ENCODE measurements around the gene SPPL3. TPM values are rescaled to one million over a fixed set of nuclear protein-coding genes. Genes with fewer than 3 reads are reported as not detected.

The SPPL3 gene
- total RNA-seq, 1 experiment from 2014 or later = 39.7 TPM

DNA sequence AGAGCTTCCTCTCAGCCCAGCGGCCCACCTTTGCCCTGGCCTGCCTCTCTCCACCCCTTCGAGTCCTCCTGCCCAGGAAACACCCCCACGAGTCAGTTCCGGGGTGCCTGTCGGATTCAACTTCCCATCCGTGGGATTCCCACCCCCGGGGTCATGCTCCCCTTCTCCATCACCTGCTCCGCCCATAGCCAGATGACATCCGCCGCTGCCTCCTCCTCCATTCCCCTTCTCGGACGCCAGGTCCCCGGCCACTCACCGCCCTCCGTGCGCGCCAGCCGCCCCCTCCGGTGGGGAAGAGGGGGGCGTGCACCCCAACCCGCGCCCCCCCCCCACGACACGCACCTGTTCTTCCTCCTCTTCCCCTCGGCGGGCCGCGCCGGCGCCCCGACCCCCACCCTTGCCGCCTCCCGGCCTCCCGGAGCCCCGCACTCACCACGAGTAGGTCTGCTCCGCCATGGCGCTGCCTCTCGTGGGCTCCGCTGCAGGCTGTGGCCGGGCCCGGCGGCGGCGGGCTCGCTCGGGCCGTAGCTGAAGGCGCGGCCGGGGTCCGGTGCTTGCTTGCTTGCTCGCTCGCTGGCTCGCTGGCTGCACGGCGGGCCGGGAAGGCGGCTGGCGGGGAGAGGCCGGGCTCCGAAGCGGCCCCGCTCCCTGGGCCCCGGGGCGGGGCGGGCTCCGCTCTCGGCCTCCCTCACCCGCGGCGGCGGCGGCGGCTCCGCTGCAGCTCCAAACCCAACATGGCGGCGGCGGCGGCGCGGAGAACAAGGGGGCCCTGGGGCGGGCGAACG is 554 bp downstream of the SPPL3 start:
- no peaks in the 10 kb centered on the region for H3K9me2 ChIP-seq (ENCODE audit: insufficient read depth)
- no peaks in the 10 kb centered on the region for H3K9me3 ChIP-seq (ENCODE audit: control insufficient read depth in 1 of 2, insufficient read depth in 1 of 2, low read depth in 1 of 2, low read length in 2 of 2)
- ATAC-seq (peak; percentile 68), DNase-seq (ENCODE audit: low read depth, low spot score) (no peak)
- H3K36me3 ChIP-seq (ENCODE audit: control insufficient read depth in 1 of 2, insufficient read depth in 2 of 2, low read length in 2 of 2) = no peaks in the 10 kb centered on the region
- H3K79me2 ChIP-seq (ENCODE audit: insufficient read depth, low read length) = peaks cover 49% of the 10 kb centered on the region
- H3K4me3 ChIP-seq (replicated peaks in 1 of 2; ENCODE audit: low read depth in 1 of 2, low read length in 2 of 2) = peak overlapping the region; percentile 87 to 90
- intact Hi-C loops (cut with micrococcal nuclease) = no loop called here
- H3K4me1 ChIP-seq (ENCODE audit: control insufficient read depth in 1 of 2, insufficient read depth in 2 of 2, low read length in 2 of 2) = peaks cover 10 to 33% of the 10 kb centered on the region in 2 experiments; a peak in 3 of 4 replicates
- no peak overlapping the region for H2AFZ ChIP-seq (ENCODE audit: low read depth, low read length, poor library complexity, severe bottlenecking)
- H3K4me2 ChIP-seq (ENCODE audit: low read length) = peak overlapping the region; percentile 90
- POLR2A ChIA-PET = no interaction called here
- peak overlapping the region; percentile 85 for H3K27ac ChIP-seq (ENCODE audit: low read depth, low read length)
- H4K20me1 ChIP-seq (ENCODE audit: insufficient read depth) = no peaks in the 10 kb centered on the region
- H3K9ac ChIP-seq (ENCODE audit: low read length) = peak overlapping the region; percentile 80
- CTCF ChIA-PET = interaction anchor here (0.6 to 0.7 kb wide), 2 partner anchors 40 to 65 kb away, joined by 3 read pairs; no protein-coding TSS in a partner anchor
- RAD21 ChIA-PET (ENCODE audit: low non-redundant PET in 1 of 2, low total read pairs in 2 of 2, uncharacterized antibody in 2 of 2, unreplicated experiment in 2 of 2) = no interaction called here
- no TSS peak for BruUV-seq (replicated peaks)
- TF ChIP-seq, protein P1, sequence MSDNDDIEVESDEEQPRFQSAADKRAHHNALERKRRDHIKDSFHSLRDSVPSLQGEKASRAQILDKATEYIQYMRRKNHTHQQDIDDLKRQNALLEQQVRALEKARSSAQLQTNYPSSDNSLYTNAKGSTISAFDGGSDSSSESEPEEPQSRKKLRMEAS (IDR thresholded peaks at IDR 0.05) = peak; percentile 27; the same call in 1 of the 2 replicates
- TF ChIP-seq ZFX (IDR thresholded peaks at IDR 0.05) (peak; percentile 83), ELF1 (IDR thresholded peaks at IDR 0.05; ENCODE audit: borderline replicate concordance, low read depth) (no peak), POLR2A (IDR thresholded peaks at IDR 0.05; ENCODE audit: borderline replicate concordance, extremely low read depth, insufficient read depth, insufficient read length) (no peak), CBX3 (IDR thresholded peaks at IDR 0.05; ENCODE audit: low read depth) (no peak)
- H3K27me3 ChIP-seq (ENCODE audit: insufficient read depth, low read length) = no peaks in the 10 kb centered on the region

DNA sequence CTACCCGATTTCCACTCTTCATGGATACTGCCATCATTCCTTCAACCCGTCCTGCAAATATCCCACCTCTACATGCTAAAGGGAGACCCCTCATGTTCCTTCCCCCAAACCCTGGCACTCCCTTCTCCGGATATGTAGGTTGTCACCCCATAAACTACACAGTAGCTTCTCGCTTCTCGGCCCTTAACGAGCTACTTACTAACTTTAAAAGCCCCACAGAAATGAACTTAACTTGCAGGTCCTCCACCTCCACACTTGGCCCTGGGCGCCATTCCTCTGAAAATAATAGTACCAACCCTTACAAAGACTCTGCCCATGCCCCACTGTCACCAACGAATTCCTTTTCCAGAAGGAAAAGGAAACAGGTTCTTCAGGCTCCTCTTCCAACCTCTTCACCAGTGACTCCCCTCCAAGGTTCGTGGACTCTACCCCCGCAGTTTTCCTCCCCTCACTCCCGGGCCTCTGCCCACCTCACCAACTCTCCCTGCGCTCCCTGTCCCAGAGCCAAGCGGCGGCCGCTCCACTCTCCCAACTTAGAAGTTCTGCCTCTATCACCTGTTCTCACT is 1.2 kb downstream of the SPPL3 start:
- CTCF ChIA-PET = no interaction called here
- TF ChIP-seq SP1 (IDR thresholded peaks at IDR 0.05; ENCODE audit: low read depth) (no peak), EZH2phosphoT487 (IDR thresholded peaks at IDR 0.05; ENCODE audit: borderline replicate concordance) (no peak), FOSL1 (IDR thresholded peaks at IDR 0.05; ENCODE audit: low read depth) (no peak), ZNF274 (IDR thresholded peaks at IDR 0.05; ENCODE audit: low read depth, low read length) (no peak), TCF7L2 (IDR thresholded peaks at IDR 0.05; ENCODE audit: borderline replicate concordance, extremely low read depth, insufficient read depth, insufficient read length) (no peak), RAD21 (IDR thresholded peaks at IDR 0.05; ENCODE audit: low read depth) (no peak), ZFX (IDR thresholded peaks at IDR 0.05) (no peak), CBX3 (IDR thresholded peaks at IDR 0.05; ENCODE audit: low read depth) (no peak)
- TF ChIP-seq, protein P2, sequence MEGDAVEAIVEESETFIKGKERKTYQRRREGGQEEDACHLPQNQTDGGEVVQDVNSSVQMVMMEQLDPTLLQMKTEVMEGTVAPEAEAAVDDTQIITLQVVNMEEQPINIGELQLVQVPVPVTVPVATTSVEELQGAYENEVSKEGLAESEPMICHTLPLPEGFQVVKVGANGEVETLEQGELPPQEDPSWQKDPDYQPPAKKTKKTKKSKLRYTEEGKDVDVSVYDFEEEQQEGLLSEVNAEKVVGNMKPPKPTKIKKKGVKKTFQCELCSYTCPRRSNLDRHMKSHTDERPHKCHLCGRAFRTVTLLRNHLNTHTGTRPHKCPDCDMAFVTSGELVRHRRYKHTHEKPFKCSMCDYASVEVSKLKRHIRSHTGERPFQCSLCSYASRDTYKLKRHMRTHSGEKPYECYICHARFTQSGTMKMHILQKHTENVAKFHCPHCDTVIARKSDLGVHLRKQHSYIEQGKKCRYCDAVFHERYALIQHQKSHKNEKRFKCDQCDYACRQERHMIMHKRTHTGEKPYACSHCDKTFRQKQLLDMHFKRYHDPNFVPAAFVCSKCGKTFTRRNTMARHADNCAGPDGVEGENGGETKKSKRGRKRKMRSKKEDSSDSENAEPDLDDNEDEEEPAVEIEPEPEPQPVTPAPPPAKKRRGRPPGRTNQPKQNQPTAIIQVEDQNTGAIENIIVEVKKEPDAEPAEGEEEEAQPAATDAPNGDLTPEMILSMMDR (IDR thresholded peaks at IDR 0.05 in 2 of 3, conservative IDR thresholded peaks at IDR 0.05 in 1 of 3; ENCODE audit: borderline replicate concordance in 1 of 3, insufficient read depth in 1 of 3, low read depth in 2 of 3, low read length in 2 of 3) = no peak
- TF ChIP-seq, protein P3, sequence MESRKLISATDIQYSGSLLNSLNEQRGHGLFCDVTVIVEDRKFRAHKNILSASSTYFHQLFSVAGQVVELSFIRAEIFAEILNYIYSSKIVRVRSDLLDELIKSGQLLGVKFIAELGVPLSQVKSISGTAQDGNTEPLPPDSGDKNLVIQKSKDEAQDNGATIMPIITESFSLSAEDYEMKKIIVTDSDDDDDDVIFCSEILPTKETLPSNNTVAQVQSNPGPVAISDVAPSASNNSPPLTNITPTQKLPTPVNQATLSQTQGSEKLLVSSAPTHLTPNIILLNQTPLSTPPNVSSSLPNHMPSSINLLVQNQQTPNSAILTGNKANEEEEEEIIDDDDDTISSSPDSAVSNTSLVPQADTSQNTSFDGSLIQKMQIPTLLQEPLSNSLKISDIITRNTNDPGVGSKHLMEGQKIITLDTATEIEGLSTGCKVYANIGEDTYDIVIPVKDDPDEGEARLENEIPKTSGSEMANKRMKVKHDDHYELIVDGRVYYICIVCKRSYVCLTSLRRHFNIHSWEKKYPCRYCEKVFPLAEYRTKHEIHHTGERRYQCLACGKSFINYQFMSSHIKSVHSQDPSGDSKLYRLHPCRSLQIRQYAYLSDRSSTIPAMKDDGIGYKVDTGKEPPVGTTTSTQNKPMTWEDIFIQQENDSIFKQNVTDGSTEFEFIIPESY (IDR thresholded peaks at IDR 0.05; ENCODE audit: extremely low read depth, insufficient replicate concordance, low read length) = no peak
- DNase-seq (ENCODE audit: low read depth, low spot score) = no peak
- Histone ChIP-seq H3K9ac (ENCODE audit: low read length) (peak overlapping the region; percentile 80), H2AFZ (ENCODE audit: low read depth, low read length, poor library complexity, severe bottlenecking) (no peak overlapping the region), H3K27ac (ENCODE audit: low read depth, low read length) (peak overlapping the region; percentile 85; the same call in 1 of the 2 replicates), H3K9me2 (ENCODE audit: insufficient read depth) (no peaks in the 10 kb centered on the region), H3K9me3 (ENCODE audit: control insufficient read depth in 1 of 2, insufficient read depth in 1 of 2, low read depth in 1 of 2, low read length in 2 of 2) (no peaks in the 10 kb centered on the region), H3K27me3 (ENCODE audit: insufficient read depth, low read length) (no peaks in the 10 kb centered on the region), H3K4me1 (ENCODE audit: control insufficient read depth in 1 of 2, insufficient read depth in 2 of 2, low read length in 2 of 2) (peaks cover 10 to 28% of the 10 kb centered on the region in 2 experiments; a peak in 3 of 4 replicates), H3K4me2 (ENCODE audit: low read length) (peak overlapping the region; percentile 90), H3K79me2 (ENCODE audit: insufficient read depth, low read length) (peaks cover 55% of the 10 kb centered on the region), H4K20me1 (ENCODE audit: insufficient read depth) (no peaks in the 10 kb centered on the region), H3K4me3 (replicated peaks in 1 of 2; ENCODE audit: low read depth in 1 of 2, low read length in 2 of 2) (peak overlapping the region; percentile 87 to 90), H3K36me3 (ENCODE audit: control insufficient read depth in 1 of 2, insufficient read depth in 2 of 2, low read length in 2 of 2) (no peaks in the 10 kb centered on the region)
- ATAC-seq = no peak; the same call in 1 of the 2 replicates
- intact Hi-C loops (cut with micrococcal nuclease) = no loop called here
- RAD21 ChIA-PET (ENCODE audit: low non-redundant PET in 1 of 2, low total read pairs in 2 of 2, uncharacterized antibody in 2 of 2, unreplicated experiment in 2 of 2) = no interaction called here
- no TSS peak for BruUV-seq (replicated peaks)
- POLR2A ChIA-PET = no interaction called here

Measured in HCT116 (cell line).